ENCODE results near the gene GPR55. TPM values are rescaled to one million over a fixed set of nuclear protein-coding genes. Genes with fewer than 3 reads are reported as not detected.

GPR55 gene
- total RNA-seq, 1 donor from 2014 or later = not detected

GRCh38 chr2:230879271-230879882, 45.7 kb downstream of the GPR55 start:
- no peak for DNase-seq

GRCh38 chr2:230878599-230879188, 46.3 kb downstream of the GPR55 start:
- DNase-seq = no peak

GRCh38 chr2:230877759-230878598, 47.1 kb downstream of the GPR55 start:
- no peak for DNase-seq

GRCh38 chr2:230877116-230877758, 47.8 kb downstream of the GPR55 start:
- no peak for DNase-seq

GRCh38 chr2:230875347-230876315, 49.4 kb downstream of the GPR55 start:
- DNase-seq = no peak

- no peak for DNase-seq
These were observed 50.2 kb downstream of the GPR55 start for GRCh38 chr2:230874876-230875275.

GRCh38 chr2:230874456-230874855, 50.6 kb downstream of the GPR55 start:
- DNase-seq = no peak

- DNase-seq = no peak
These were observed 51.2 kb downstream of the GPR55 start for GRCh38 chr2:230873661-230874401.

- DNase-seq = no peak
These were observed 51.9 kb downstream of the GPR55 start for GRCh38 chr2:230872968-230873660.

GRCh38 chr2:230872151-230872967, 52.7 kb downstream of the GPR55 start:
- no peak for DNase-seq

GRCh38 chr2:230871361-230872150, 53.5 kb downstream of the GPR55 start:
- DNase-seq = no peak

GRCh38 chr2:230870544-230871360, 54.3 kb downstream of the GPR55 start:
- DNase-seq = no peak

- no peak for DNase-seq
These were observed 55.0 kb downstream of the GPR55 start for GRCh38 chr2:230869914-230870543.

- DNase-seq = no peak
These were observed 55.8 kb downstream of the GPR55 start for GRCh38 chr2:230868947-230869913.

GRCh38 chr2:230868161-230868946, 56.7 kb downstream of the GPR55 start:
- DNase-seq = no peak
